DMS53 treated with DMSO at 0.1 percent for 48 hours (cell line): Measurements from ENCODE around the gene REEP6.
"Not testable (repeated sequence)": the region's sequence is repeated elsewhere in the genome, so short reads cannot be mapped to it uniquely, and the experiment has no call there.

ENCODE experiments used
- DNase-seq: peaks from one replicate; lab custom pipeline; 2025; ENCODE audit not compliant: unreplicated experiment; lab: John Stamatoyannopoulos, UW

The REEP6 gene

GRCh38 chr19:1522838-1523237 lies 31.9 kb downstream of the REEP6 start:
- DNase-seq = no peak

GRCh38 chr19:1523412-1524286 lies 32.7 kb downstream of the REEP6 start, which contains the start of gene PLK5:
PLK5 (plus strand) TSS chr19:1524077; CDS start chr19:1526997, 2,920 bp downstream.
- no peak for DNase-seq

- DNase-seq = no peak
Measured at GRCh38 chr19:1524287-1524971, 33.4 kb downstream of the REEP6 start.

- DNase-seq = no peak
Measured at GRCh38 chr19:1524972-1525325, 34.0 kb downstream of the REEP6 start.

- no peak for DNase-seq
Measured at GRCh38 chr19:1525343-1525742, 34.4 kb downstream of the REEP6 start.

GRCh38 chr19:1526066-1526778 lies 35.2 kb downstream of the REEP6 start:
- DNase-seq = no peak

GRCh38 chr19:1526979-1527649 lies 36.1 kb downstream of the REEP6 start:
- DNase-seq = no peak

- DNase-seq = no peak
Measured at GRCh38 chr19:1527650-1528309, 36.8 kb downstream of the REEP6 start.

- no peak for DNase-seq
Measured at GRCh38 chr19:1528596-1529429, 37.8 kb downstream of the REEP6 start.

- DNase-seq = no peak
Measured at GRCh38 chr19:1529430-1529816, 38.4 kb downstream of the REEP6 start.

GRCh38 chr19:1530856-1531255 lies 39.9 kb downstream of the REEP6 start:
- DNase-seq = not testable (repeated sequence)

GRCh38 chr19:1531587-1531986 lies 40.6 kb downstream of the REEP6 start:
- no peak for DNase-seq

GRCh38 chr19:1532003-1532402 lies 41.0 kb downstream of the REEP6 start:
- DNase-seq = no peak

- DNase-seq = no peak
Measured at GRCh38 chr19:1533510-1534150, 42.6 kb downstream of the REEP6 start.

GRCh38 chr19:1534972-1535371 lies 44.0 kb downstream of the REEP6 start:
- no peak for DNase-seq

GRCh38 chr19:1535699-1536098 lies 44.7 kb downstream of the REEP6 start:
- not testable (repeated sequence) for DNase-seq

- DNase-seq = no peak
Measured at GRCh38 chr19:1538978-1539377, 48.0 kb downstream of the REEP6 start.

GRCh38 chr19:1539749-1540148 lies 48.8 kb downstream of the REEP6 start:
- not testable (repeated sequence) for DNase-seq

- no peak for DNase-seq
Measured at GRCh38 chr19:1540365-1540925, 49.5 kb downstream of the REEP6 start.
